CD4-positive, alpha-beta T cell (primary cell): ENCODE data around the gene ZNF444. TPM values are rescaled to one million over a fixed set of nuclear protein-coding genes. Genes with fewer than 3 reads are reported as not detected.

ENCODE experiments used
- ATAC-seq: fragments of 200-7000 bp; cut with Tn5 transposase; one replicate; pipeline ENCODE4 v1.10.0; 2022; ENCODE audit warnings: mild to moderate bottlenecking; ENCODE audit not compliant: poor library complexity
- CTCF ChIA-PET: fragments of 350-600 bp; sonication (Branson Sonifier 250); formaldehyde crosslinking; loops from one replicate; lab custom pipeline; 2021; ENCODE audit warnings: antibody characterized with exemption, inconsistent platforms; lab: Charles Lee
- POLR2A ChIA-PET: fragments of 350-600 bp; sonication (Branson Sonifier 250); formaldehyde crosslinking; loops from one replicate; lab custom pipeline; 2021; ENCODE audit warnings: antibody characterized with exemption, inconsistent platforms; lab: Charles Lee
- DNase-seq, 14 experiments: peaks; one replicate each; pipeline ENCODE4 v3.0.0-alpha.2; 2013 to 2020; ENCODE audit warnings: mixed read lengths in 2 of 14
- H3K27ac ChIP-seq, 2 donors: one replicate each; pipeline versions ENCODE4 v1.5.1 to v1.7.0; 2013; ENCODE audit warnings: low read length in 2 of 2, low read depth in 1 of 2, mild to moderate bottlenecking in 1 of 2
- H3K27me3 ChIP-seq, 2 experiments: 1 replicate in 1 of 2; 2 replicates in 1 of 2; pipeline versions ENCODE4 v1.6.1 to v1.7.0; 2013; ENCODE audit warnings: low read length in 2 of 2, control low read depth in 1 of 2, mild to moderate bottlenecking in 1 of 2, moderate library complexity in 1 of 2; ENCODE audit not compliant: insufficient read depth in 2 of 2, control insufficient read depth in 1 of 2
- H3K36me3 ChIP-seq: one replicate; pipeline ENCODE4 v1.6.1; 2013; ENCODE audit warnings: low read length, control low read depth; ENCODE audit not compliant: insufficient read depth
- H3K4me1 ChIP-seq: one replicate; pipeline ENCODE4 v1.6.1; 2013; ENCODE audit warnings: low read length, control low read depth; ENCODE audit not compliant: insufficient read depth
- H3K4me3 ChIP-seq: one replicate; pipeline ENCODE4 v1.5.1; 2013; ENCODE audit warnings: mild to moderate bottlenecking, low read length, moderate library complexity
- H3K9me3 ChIP-seq, 2 experiments: 1 replicate in 1 of 2; 2 replicates in 1 of 2; pipeline versions ENCODE4 v1.6.1 to v1.7.0; 2013; ENCODE audit warnings: low read length in 2 of 2, mild to moderate bottlenecking in 2 of 2, control low read depth in 1 of 2, moderate library complexity in 1 of 2; ENCODE audit not compliant: control insufficient read depth in 1 of 2, insufficient read depth in 1 of 2
- H3K27ac Mint-ChIP-seq: one replicate; pipeline ENCODE4 v1.8.0; 2020; ENCODE audit warnings: mixed read lengths
- H3K27me3 Mint-ChIP-seq: one replicate; pipeline ENCODE4 v1.8.0; 2021; ENCODE audit warnings: mixed read lengths
- H3K36me3 Mint-ChIP-seq: one replicate; pipeline ENCODE4 v1.8.0; 2021; ENCODE audit warnings: low read depth, mixed read lengths
- H3K4me1 Mint-ChIP-seq: one replicate; pipeline ENCODE4 v1.8.0; 2021; ENCODE audit warnings: low read depth, mixed read lengths
- H3K4me3 Mint-ChIP-seq: one replicate; pipeline ENCODE4 v1.8.0; 2020; ENCODE audit warnings: mild to moderate bottlenecking, mixed read lengths
- H3K9me3 Mint-ChIP-seq: one replicate; pipeline ENCODE4 v1.8.0; 2020; ENCODE audit warnings: mixed read lengths
- CTCF ChIP-seq: fragments of 200-600 bp; IDR thresholded peaks from one replicate; pipeline ENCODE4 v1.8.0; 2022; ENCODE audit warnings: antibody characterized with exemption, mild to moderate bottlenecking
- intact Hi-C, 2 experiments: fragments of 100-400 bp; cut with DNase I in 1 of 2; cut with micrococcal nuclease in 1 of 2; formaldehyde crosslinking; loops; one replicate each; pipeline versions ENCODE4 v1.15.1 to v1.9.0; 2023 to 2025; cut with DNase I, micrococcal nuclease
- total RNA-seq, 174 experiments: library from RNA in 2 of 174; stranded (reverse) in 2 of 174; gene quantifications; one replicate each; pipeline ENCODE4 v1.2.3 and lab custom pipeline; 2021 to 2026

Gene ZNF444
- total RNA-seq, 2 experiments from 2014 or later: 13.5 TPM

GRCh38 chr19:56092685-56093631 is 48.1 kb upstream of the ZNF444 start:
- Mint-ChIP-seq H3K4me1 (peaks cover 6% of the 10 kb centered on the region), H3K4me3 (no peak overlapping the region), H3K27me3 (no peaks in the 10 kb centered on the region), H3K9me3 (no peaks in the 10 kb centered on the region), H3K27ac (no peak overlapping the region), H3K36me3 (peaks cover 49% of the 10 kb centered on the region)
- ChIA-PET POLR2A (no interaction called here), CTCF (no interaction called here)
- TF ChIP-seq CTCF: no peak
- Histone ChIP-seq H3K4me1 (peaks cover 5% of the 10 kb centered on the region), H3K27ac (no peak overlapping the region), H3K9me3 (no peaks in the 10 kb centered on the region), H3K4me3 (no peak overlapping the region), H3K27me3 (no peaks in the 10 kb centered on the region), H3K36me3 (peaks cover 19% of the 10 kb centered on the region)
- ATAC-seq: no peak
- intact Hi-C loops: no loop called here
- DNase-seq: no peak

- DNase-seq (no peak), ATAC-seq (no peak)
- Mint-ChIP-seq H3K9me3 (no peaks in the 10 kb centered on the region), H3K27ac (no peak overlapping the region), H3K36me3 (peaks cover 44% of the 10 kb centered on the region), H3K4me3 (no peak overlapping the region), H3K27me3 (no peaks in the 10 kb centered on the region), H3K4me1 (peaks cover 6% of the 10 kb centered on the region)
- ChIA-PET POLR2A (no interaction called here), CTCF (no interaction called here)
- H3K9me3 ChIP-seq: no peaks in the 10 kb centered on the region
- peaks cover 16% of the 10 kb centered on the region for H3K36me3 ChIP-seq
- no peak for TF ChIP-seq CTCF
- no peak overlapping the region for H3K27ac ChIP-seq
- H3K4me3 ChIP-seq: no peak overlapping the region
- peaks cover 5% of the 10 kb centered on the region for H3K4me1 ChIP-seq
- H3K27me3 ChIP-seq: no peaks in the 10 kb centered on the region
- intact Hi-C loops: no loop called here
Measured at GRCh38 chr19:56094449-56094848, 46.6 kb upstream of the ZNF444 start.

- Mint-ChIP-seq H3K27me3 (no peaks in the 10 kb centered on the region), H3K9me3 (no peaks in the 10 kb centered on the region), H3K27ac (no peak overlapping the region), H3K36me3 (peaks cover 38% of the 10 kb centered on the region), H3K4me3 (no peak overlapping the region), H3K4me1 (peaks cover 6% of the 10 kb centered on the region)
- DNase-seq (no peak), ATAC-seq (no peak)
- Histone ChIP-seq H3K27me3 (no peaks in the 10 kb centered on the region), H3K9me3 (no peaks in the 10 kb centered on the region), H3K4me3 (no peak overlapping the region), H3K4me1 (no peaks in the 10 kb centered on the region), H3K36me3 (peaks cover 15% of the 10 kb centered on the region), H3K27ac (no peak overlapping the region)
- POLR2A ChIA-PET: no interaction called here
- TF ChIP-seq CTCF: no peak
- intact Hi-C loops: no loop called here
- CTCF ChIA-PET: no interaction called here
Measured at GRCh38 chr19:56096665-56097064, 44.4 kb upstream of the ZNF444 start.
